WTC11 (cell line): ENCODE results near the gene RAP2B. TPM values are rescaled to one million over a fixed set of nuclear protein-coding genes. Genes with fewer than 3 reads are reported as not detected.

Experiments used
- ATAC-seq: fragments of 200-7000 bp; cut with Tn5 transposase; 2 replicates; pipeline ENCODE4 v1.10.0; 2021; ENCODE audit warnings: mild to moderate bottlenecking, moderate library complexity
- CTCF ChIA-PET: fragments of 300-600 bp; sonication (Branson Sonifier 250); formaldehyde crosslinking; loops from one replicate; lab custom pipeline; 2021; ENCODE audit warnings: antibody characterized with exemption; lab: Charles Lee
- POLR2A ChIA-PET: fragments of 350-600 bp; sonication (Branson Sonifier 250); formaldehyde crosslinking; loops from one replicate; lab custom pipeline; 2021; ENCODE audit warnings: antibody characterized with exemption; lab: Charles Lee
- DNase-seq: peaks from one replicate; pipeline ENCODE4 v3.0.0; 2021; ENCODE audit warnings: low spot score
- H3K27ac Mint-ChIP-seq: 2 replicates; pipeline ENCODE4 v1.8.0; 2021; ENCODE audit warnings: mixed read lengths
- H3K27me3 Mint-ChIP-seq: 2 replicates; pipeline ENCODE4 v1.8.0; 2021; ENCODE audit warnings: low read depth, mild to moderate bottlenecking, moderate library complexity, mixed read lengths
- H3K36me3 Mint-ChIP-seq: 2 replicates; pipeline ENCODE4 v1.8.0; 2021; ENCODE audit warnings: mixed read lengths
- H3K4me1 Mint-ChIP-seq: 2 replicates; pipeline ENCODE4 v1.8.0; 2022; ENCODE audit warnings: mixed read lengths
- H3K4me3 Mint-ChIP-seq: 2 replicates; pipeline ENCODE4 v1.8.0; 2021; ENCODE audit warnings: mild to moderate bottlenecking, moderate library complexity, mixed read lengths
- H3K9me3 Mint-ChIP-seq: 2 replicates; pipeline ENCODE4 v1.8.0; 2021; ENCODE audit warnings: mixed read lengths
- EMX1 ChIP-seq: fragments of 250-450 bp; sonication (Bioruptor Pico); IDR thresholded peaks from 2 replicates; pipeline ENCODE4 v1.8.0; 2021; ENCODE audit warnings: mild to moderate bottlenecking
- ESRRA ChIP-seq: sonication (generic); formaldehyde crosslinking; IDR thresholded peaks from 2 replicates; pipeline ENCODE4 v1.8.1; 2022; ENCODE audit warnings: mild to moderate bottlenecking, missing genetic modification reagents, borderline replicate concordance
- ETV6 ChIP-seq: sonication (generic); formaldehyde crosslinking; IDR thresholded peaks from 2 replicates; pipeline ENCODE4 v1.8.1; 2022; ENCODE audit warnings: mild to moderate bottlenecking, missing genetic modification reagents
- NR2C2 ChIP-seq: sonication (generic); formaldehyde crosslinking; IDR thresholded peaks from 2 replicates; pipeline ENCODE4 v1.8.0; 2022; ENCODE audit warnings: mild to moderate bottlenecking, missing genetic modification reagents
- NR3C1 ChIP-seq: sonication (generic); formaldehyde crosslinking; conservative IDR thresholded peaks from 2 replicates; pipeline ENCODE4 v1.8.1; 2023; ENCODE audit warnings: low read depth, mild to moderate bottlenecking, missing genetic modification reagents
- OVOL2 ChIP-seq: fragments of 250-450 bp; sonication (Bioruptor Pico); IDR thresholded peaks from 2 replicates; pipeline ENCODE4 v1.9.0; 2021; ENCODE audit warnings: mild to moderate bottlenecking, borderline replicate concordance
- RELA ChIP-seq: sonication (generic); formaldehyde crosslinking; IDR thresholded peaks from 2 replicates; pipeline ENCODE4 v1.8.1; 2022; ENCODE audit warnings: missing genetic modification reagents, mild to moderate bottlenecking, borderline replicate concordance
- STAT6 ChIP-seq: sonication (generic); formaldehyde crosslinking; conservative IDR thresholded peaks from 2 replicates; pipeline ENCODE4 v1.8.1; 2023; ENCODE audit warnings: mild to moderate bottlenecking, low read depth, missing genetic modification reagents, moderate library complexity
- ZNF219 ChIP-seq: sonication (generic); formaldehyde crosslinking; IDR thresholded peaks from 2 replicates; pipeline ENCODE4 v1.8.0; 2023; ENCODE audit warnings: missing genetic modification reagents, mild to moderate bottlenecking, borderline replicate concordance
- ZNF423 ChIP-seq: fragments of 250-450 bp; sonication (Bioruptor Pico); IDR thresholded peaks from 2 replicates; pipeline ENCODE4 v2.1.2; 2022; ENCODE audit warnings: mild to moderate bottlenecking, moderate library complexity
- ZNF671 ChIP-seq: fragments of 250-450 bp; sonication (Bioruptor Pico); IDR thresholded peaks from 2 replicates; pipeline ENCODE4 v1.8.0; 2021; ENCODE audit warnings: mild to moderate bottlenecking
- total RNA-seq: library from RNA; stranded (reverse); gene quantifications from 3 replicates; pipeline ENCODE4 v1.2.3, GENCODE V29; 2021
- TF ChIP-seq, protein P1 (sequence below): fragments of 250-450 bp; sonication (Bioruptor Pico); IDR thresholded peaks from 2 replicates; pipeline ENCODE4 v1.9.0; 2021; ENCODE audit warnings: moderate library complexity, mild to moderate bottlenecking, inconsistent platforms, borderline replicate concordance
- TF ChIP-seq, protein P2 (sequence below): sonication (generic); formaldehyde crosslinking; IDR thresholded peaks from 2 replicates; pipeline ENCODE4 v1.8.1; 2022; ENCODE audit warnings: missing genetic modification reagents, borderline replicate concordance
- TF ChIP-seq, protein P3 (sequence below): fragments of 250-450 bp; sonication (Bioruptor Pico); conservative IDR thresholded peaks from 2 replicates; pipeline ENCODE4 v1.9.0; 2021; ENCODE audit warnings: mild to moderate bottlenecking

The RAP2B gene
- total RNA-seq, 1 experiment from 2014 or later = 25.6 TPM

DNA sequence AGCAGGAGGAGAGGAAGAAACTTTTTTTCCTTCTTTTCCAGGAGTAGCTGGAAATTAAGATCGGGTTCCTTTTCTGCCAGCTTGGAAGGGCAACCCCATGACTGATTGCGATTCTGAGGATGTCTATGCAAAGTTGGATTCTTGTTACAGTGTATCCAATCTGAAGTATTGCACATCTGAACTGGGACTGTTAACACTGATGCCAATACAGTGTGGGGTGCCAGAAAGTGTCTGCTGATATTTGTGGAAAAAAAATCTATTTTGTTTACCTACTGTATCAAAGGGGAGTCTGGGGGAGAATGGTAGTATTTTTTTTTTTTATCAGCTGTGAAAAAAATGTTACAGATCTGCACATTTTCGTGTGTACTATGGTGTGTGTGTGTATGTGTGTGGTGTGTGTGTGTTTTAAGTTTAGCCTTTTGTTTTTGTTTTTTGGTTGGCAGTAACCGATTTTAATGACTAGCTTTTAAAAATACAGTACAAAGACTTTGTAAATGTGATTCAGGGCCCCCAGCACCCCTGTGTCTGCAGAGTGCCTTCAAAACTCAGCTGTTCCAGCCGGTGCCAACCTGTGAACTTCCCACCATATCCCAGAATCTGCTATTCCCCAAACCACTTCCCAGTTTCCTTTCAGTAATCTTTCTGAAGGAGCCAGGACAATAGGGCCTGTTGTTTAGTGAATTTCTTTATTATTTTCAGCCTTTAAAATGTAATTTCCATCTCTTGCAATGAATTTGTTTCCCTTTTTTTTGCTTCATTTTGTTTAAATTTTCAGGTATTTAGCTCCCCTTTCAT lies 1.9 kb downstream of the RAP2B start:
- DNase-seq (no peak), ATAC-seq (no peak)
- peaks cover 5% of the 10 kb centered on the region for H3K36me3 Mint-ChIP-seq
- TF ChIP-seq NR2C2 (CRISPR knock-in tag) (no peak), STAT6 (no peak), EMX1 (CRISPR knock-in tag) (no peak), ESRRA (CRISPR knock-in tag) (no peak), ETV6 (CRISPR knock-in tag) (no peak), ZNF671 (CRISPR knock-in tag) (no peak), ZNF219 (CRISPR knock-in tag) (no peak), RELA (no peak), OVOL2 (CRISPR knock-in tag) (no peak)
- TF ChIP-seq, protein P1, sequence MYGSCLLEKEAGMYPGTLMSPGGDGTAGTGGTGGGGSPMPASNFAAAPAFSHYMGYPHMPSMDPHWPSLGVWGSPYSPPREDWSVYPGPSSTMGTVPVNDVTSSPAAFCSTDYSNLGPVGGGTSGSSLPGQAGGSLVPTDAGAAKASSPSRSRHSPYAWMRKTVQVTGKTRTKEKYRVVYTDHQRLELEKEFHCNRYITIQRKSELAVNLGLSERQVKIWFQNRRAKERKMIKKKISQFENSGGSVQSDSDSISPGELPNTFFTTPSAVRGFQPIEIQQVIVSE = no peak
- TF ChIP-seq, protein P2, sequence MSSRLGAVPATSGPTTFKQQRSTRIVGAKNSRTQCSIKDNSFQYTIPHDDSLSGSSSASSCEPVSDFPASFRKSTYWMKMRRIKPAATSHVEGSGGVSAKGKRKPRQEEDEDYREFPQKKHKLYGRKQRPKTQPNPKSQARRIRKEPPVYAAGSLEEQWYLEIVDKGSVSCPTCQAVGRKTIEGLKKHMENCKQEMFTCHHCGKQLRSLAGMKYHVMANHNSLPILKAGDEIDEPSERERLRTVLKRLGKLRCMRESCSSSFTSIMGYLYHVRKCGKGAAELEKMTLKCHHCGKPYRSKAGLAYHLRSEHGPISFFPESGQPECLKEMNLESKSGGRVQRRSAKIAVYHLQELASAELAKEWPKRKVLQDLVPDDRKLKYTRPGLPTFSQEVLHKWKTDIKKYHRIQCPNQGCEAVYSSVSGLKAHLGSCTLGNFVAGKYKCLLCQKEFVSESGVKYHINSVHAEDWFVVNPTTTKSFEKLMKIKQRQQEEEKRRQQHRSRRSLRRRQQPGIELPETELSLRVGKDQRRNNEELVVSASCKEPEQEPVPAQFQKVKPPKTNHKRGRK (CRISPR knock-in tag) = no peak
- TF ChIP-seq, protein P3, sequence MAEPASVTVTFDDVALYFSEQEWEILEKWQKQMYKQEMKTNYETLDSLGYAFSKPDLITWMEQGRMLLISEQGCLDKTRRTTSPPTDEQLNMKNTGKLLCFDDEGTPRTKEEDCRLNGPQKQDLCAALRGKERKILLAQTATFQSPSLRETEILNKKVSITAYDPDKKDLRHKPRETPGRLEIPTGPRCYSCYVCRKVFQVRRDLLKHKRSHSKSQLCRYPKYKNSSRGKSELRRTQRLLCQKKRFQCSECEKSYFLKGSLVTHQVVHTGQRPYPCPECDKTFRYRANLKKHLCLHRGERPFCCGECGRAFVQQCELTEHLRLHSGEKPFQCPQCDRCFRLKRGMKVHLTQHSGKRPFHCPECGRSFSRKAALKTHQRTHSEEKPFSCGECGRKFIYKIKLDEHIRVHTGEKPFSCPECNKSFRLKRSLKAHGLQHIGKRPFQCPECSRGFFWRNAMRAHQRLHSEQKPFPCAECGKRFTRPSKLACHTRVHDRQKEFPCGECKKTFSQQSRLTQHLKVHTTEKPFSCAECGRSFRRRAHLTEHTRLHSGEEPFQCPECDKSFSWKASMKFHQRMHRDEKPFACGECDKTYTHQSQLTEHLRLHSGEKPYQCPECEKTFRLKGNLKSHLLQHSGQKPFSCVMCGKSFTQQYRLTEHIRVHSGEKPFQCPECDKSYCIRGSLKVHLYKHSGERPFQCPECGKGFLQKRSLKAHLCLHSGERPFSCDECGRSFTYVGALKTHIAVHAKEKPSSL = no peak
- H3K27me3 Mint-ChIP-seq = peaks cover 2% of the 10 kb centered on the region; the same call in 1 of the 2 replicates
- peaks cover 43% of the 10 kb centered on the region for H3K4me1 Mint-ChIP-seq
- CTCF ChIA-PET = interaction anchor here (0.6 to 1.2 kb wide), 2 partner anchors 12 to 121 kb away, joined by 4 to 6 read pairs; no protein-coding TSS in a partner anchor
- POLR2A ChIA-PET = interaction anchor here (1.1 kb wide), 1 partner anchor 454 kb away, joined by 6 read pairs; no protein-coding TSS in a partner anchor
- no peaks in the 10 kb centered on the region for H3K9me3 Mint-ChIP-seq
- H3K27ac Mint-ChIP-seq = 0 out of 2 replicates have a peak overlapping the region, but pooled peaks have one; percentile 45
- peak overlapping the region; percentile 97 for H3K4me3 Mint-ChIP-seq

- Mint-ChIP-seq H3K9me3 (no peaks in the 10 kb centered on the region), H3K27ac (no peak overlapping the region), H3K4me3 (peak overlapping the region; percentile 97), H3K4me1 (peaks cover 34% of the 10 kb centered on the region), H3K27me3 (no peaks in the 10 kb centered on the region), H3K36me3 (peaks cover 5% of the 10 kb centered on the region)
- ChIA-PET POLR2A (no interaction called here), CTCF (interaction anchor here (0.8 to 1.2 kb wide), 4 partner anchors 28 to 125 kb away, joined by 3 to 6 read pairs (median 3); no protein-coding TSS in a partner anchor)
- no peak for ATAC-seq
- TF ChIP-seq NR3C1 = no peak
- no peak for DNase-seq
Measured at GRCh38 chr3:153165261-153165681, 3.2 kb downstream of the RAP2B start.

- no peak for DNase-seq
Measured at GRCh38 chr3:153166206-153166605, 4.2 kb downstream of the RAP2B start.

More at GRCh38 chr3:153166206-153166605, 4.2 kb downstream of the RAP2B start:
- Mint-ChIP-seq H3K9me3 (no peaks in the 10 kb centered on the region), H3K27ac (no peak overlapping the region), H3K27me3 (no peaks in the 10 kb centered on the region), H3K4me1 (peaks cover 32% of the 10 kb centered on the region), H3K36me3 (peaks cover 5% of the 10 kb centered on the region), H3K4me3 (peak overlapping the region; percentile 24; the same call in 1 of the 2 replicates)
- TF ChIP-seq OVOL2 (CRISPR knock-in tag) = no peak
- TF ChIP-seq NR2C2 (CRISPR knock-in tag) = no peak
- no peak for TF ChIP-seq ZNF423
- no peak for ATAC-seq
- ChIA-PET POLR2A (no interaction called here), CTCF (no interaction called here)
